Gastrocnemius medialis (tissue), 4 donors: ENCODE measurements around the gene PGAP1. TPM values are rescaled to one million over a fixed set of nuclear protein-coding genes. Genes with fewer than 3 reads are reported as not detected.

Source experiments
- ATAC-seq, 2 donors: fragments of 150-250 bp; one replicate each; pipeline ENCODE4 v1.9.1; 2016
- DNase-seq, 2 donors: peaks; one replicate each; pipeline ENCODE4 v3.0.0-alpha.2; 2019
- H3K27ac ChIP-seq, 4 donors: fragments of 200-600 bp; sonication (generic); 1 replicate in 1 of 4; 2 replicates in 3 of 4; pipeline ENCODE4 v1.5.1; 2016 to 2018; ENCODE audit warnings: mild to moderate bottlenecking in 2 of 4, moderate library complexity in 1 of 4
- H3K27me3 ChIP-seq, 3 donors: fragments of 200-600 bp; sonication (generic) in 2 of 3; 1 replicate in 1 of 3; 2 replicates in 2 of 3; pipeline versions ENCODE4 v1.5.1 to v1.6.0; 2016 to 2019; ENCODE audit warnings: mild to moderate bottlenecking in 1 of 3, moderate library complexity in 1 of 3
- H3K36me3 ChIP-seq, 2 donors: fragments of 200-600 bp; sonication (generic) in 1 of 2; one replicate each; pipeline ENCODE4 v1.5.1; 2017 to 2018
- H3K4me1 ChIP-seq, 2 donors: fragments of 200-600 bp; sonication (generic) in 1 of 2; one replicate each; pipeline ENCODE4 v1.5.1; 2016 to 2017; ENCODE audit warnings: mild to moderate bottlenecking in 2 of 2
- H3K4me3 ChIP-seq, 4 donors: fragments of 200-600 bp; sonication (generic) in 3 of 4; 1 replicate in 1 of 4; 2 replicates in 3 of 4; pipeline ENCODE4 v1.5.1; 2016 to 2019; ENCODE audit warnings: mild to moderate bottlenecking in 2 of 4
- H3K9me3 ChIP-seq, 3 donors: fragments of 200-600 bp; sonication (generic) in 2 of 3; 1 replicate in 1 of 3; 2 replicates in 2 of 3; pipeline ENCODE4 v1.5.1; 2016 to 2019
- CTCF ChIP-seq, 5 experiments: fragments of 450-650 bp in 3 of 5; fragments of 200-600 bp in 2 of 5; sonication (generic) in 2 of 5; IDR thresholded peaks in 4 of 5; conservative IDR thresholded peaks in 1 of 5; 1 replicate in 4 of 5; 2 replicates in 1 of 5; pipeline ENCODE4 v1.5.1; 2016 to 2019; ENCODE audit warnings: antibody characterized with exemption in 5 of 5, mild to moderate bottlenecking in 3 of 5, moderate library complexity in 3 of 5
- POLR2A ChIP-seq, 2 donors: fragments of 450-650 bp; IDR thresholded peaks; one replicate each; pipeline ENCODE4 v1.6.1; 2017; ENCODE audit warnings: antibody characterized with exemption in 2 of 2, mild to moderate bottlenecking in 2 of 2, moderate library complexity in 2 of 2
- in situ Hi-C, 4 donors: fragments of 200-750 bp; cut with MboI; loops; one replicate each; pipeline versions ENCODE4 v1.15.0 to v1.8.0; 2017; ENCODE audit warnings: low sequenced_read_pairs in 4 of 4
- intact Hi-C: fragments of 100-400 bp; cut with DNase I; formaldehyde crosslinking; loops from one replicate; pipeline ENCODE4 v1.15.1; 2023; ENCODE audit warnings: low total_unique reads
- total RNA-seq, 4 donors: library from RNA; depleted of rRNA; stranded (reverse); fragments of >200 nt; gene quantifications; one replicate each; pipeline versions ENCODE4 v1.1.0 to v1.2.3, GENCODE V29; 2016

Gene PGAP1
- total RNA-seq, 4 donors from 2014 or later = 1.3 to 3.7 (median 1.8) TPM

- Histone ChIP-seq H3K4me1 (no peaks in the 10 kb centered on the region), H3K4me3 (no peak overlapping the region), H3K9me3 (no peaks in the 10 kb centered on the region), H3K36me3 (no peaks in the 10 kb centered on the region), H3K27ac (no peak overlapping the region), H3K27me3 (no peaks in the 10 kb centered on the region)
- TF ChIP-seq POLR2A (IDR thresholded peaks at IDR 0.05) (no peak), CTCF (IDR thresholded peaks at IDR 0.05 in 4 of 5, conservative IDR thresholded peaks at IDR 0.05 in 1 of 5) (no peak)
- no peak for DNase-seq
- in situ Hi-C loops (no loop called here), intact Hi-C loops (no loop called here)
- ATAC-seq = no peak
Measured at GRCh38 chr2:196959734-196960338, 33.3 kb upstream of the PGAP1 start.

- no peaks in the 10 kb centered on the region for H3K9me3 ChIP-seq
- no peak for ATAC-seq
- intact Hi-C loops = no loop called here
- H3K4me3 ChIP-seq = no peak overlapping the region
- H3K27ac ChIP-seq = no peak overlapping the region
- in situ Hi-C loops = no loop called here
- H3K36me3 ChIP-seq = no peaks in the 10 kb centered on the region
- no peak for DNase-seq
- no peaks in the 10 kb centered on the region for H3K27me3 ChIP-seq
- TF ChIP-seq POLR2A (IDR thresholded peaks at IDR 0.05) = no peak
- TF ChIP-seq CTCF (IDR thresholded peaks at IDR 0.05 in 4 of 5, conservative IDR thresholded peaks at IDR 0.05 in 1 of 5) = no peak
- no peaks in the 10 kb centered on the region for H3K4me1 ChIP-seq
Measured at GRCh38 chr2:196959281-196959680, 32.8 kb upstream of the PGAP1 start.

GRCh38 chr2:196957881-196958525 is 31.5 kb upstream of the PGAP1 start:
- no peak for DNase-seq
- TF ChIP-seq CTCF (IDR thresholded peaks at IDR 0.05 in 4 of 5, conservative IDR thresholded peaks at IDR 0.05 in 1 of 5) = no peak
- no peak for TF ChIP-seq POLR2A (IDR thresholded peaks at IDR 0.05)
- ATAC-seq = no peak
- in situ Hi-C loops = no loop called here
- Histone ChIP-seq H3K36me3 (no peaks in the 10 kb centered on the region), H3K27me3 (no peaks in the 10 kb centered on the region), H3K4me1 (no peaks in the 10 kb centered on the region), H3K9me3 (no peaks in the 10 kb centered on the region), H3K4me3 (no peak overlapping the region), H3K27ac (no peak overlapping the region)
- intact Hi-C loops = no loop called here

GRCh38 chr2:196957442-196957841 is 30.9 kb upstream of the PGAP1 start:
- no peak for TF ChIP-seq CTCF (IDR thresholded peaks at IDR 0.05 in 4 of 5, conservative IDR thresholded peaks at IDR 0.05 in 1 of 5)
- no peak for TF ChIP-seq POLR2A (IDR thresholded peaks at IDR 0.05)
- ATAC-seq = no peak
- H3K9me3 ChIP-seq = no peaks in the 10 kb centered on the region
- no peak overlapping the region for H3K4me3 ChIP-seq
- H3K27ac ChIP-seq = no peak overlapping the region
- no peaks in the 10 kb centered on the region for H3K4me1 ChIP-seq
- no peaks in the 10 kb centered on the region for H3K27me3 ChIP-seq
- intact Hi-C loops = no loop called here
- in situ Hi-C loops = no loop called here
- H3K36me3 ChIP-seq = no peaks in the 10 kb centered on the region
- DNase-seq = no peak
